ENCODE measurements around the gene ADCY9. TPM values are rescaled to one million over a fixed set of nuclear protein-coding genes. Genes with fewer than 3 reads are reported as not detected.

Gene ADCY9
- total RNA-seq, 1 experiment from 2014 or later = 4.7 TPM

DNA sequence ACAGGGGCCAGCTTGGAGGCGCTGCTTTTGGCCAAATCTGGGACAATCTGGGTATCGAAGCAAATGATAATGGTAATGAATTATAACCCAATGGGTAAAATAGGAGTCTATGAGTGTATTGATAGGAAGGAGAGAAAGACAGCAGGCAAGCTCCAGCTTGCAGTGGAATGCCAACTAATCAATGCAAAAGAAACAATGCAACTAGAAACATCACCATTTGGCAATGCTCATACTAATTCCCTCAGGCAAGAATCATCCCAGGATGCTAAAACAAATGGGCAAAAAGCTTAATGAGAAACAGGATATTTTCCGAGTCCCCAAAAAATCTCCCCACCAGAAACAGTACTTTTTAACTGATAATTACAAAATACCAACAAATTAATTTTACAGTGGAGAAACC lies 64.7 kb downstream of the ADCY9 start:
- H4K20me1 ChIP-seq (ENCODE audit: control insufficient read depth, insufficient read depth, insufficient read length) = no peaks in the 10 kb centered on the region
- H3K18ac ChIP-seq (ENCODE audit: insufficient read length, low read depth, low read length) = no peak overlapping the region
- no peak overlapping the region for H3T11ph ChIP-seq (ENCODE audit: low read length)
- no peak overlapping the region for H3K14ac ChIP-seq (ENCODE audit: insufficient read depth, low read length)
- no peak for DNase-seq
- no peak overlapping the region for H2BK15ac ChIP-seq (ENCODE audit: low read depth, low read length)
- H3K4me1 ChIP-seq (ENCODE audit: insufficient read depth, low read length) = no peaks in the 10 kb centered on the region; the same call in 1 of the 2 replicates
- H3K27ac Mint-ChIP-seq = no peak overlapping the region
- H3K23me2 ChIP-seq (ENCODE audit: insufficient read length, low read depth, low read length, poor library complexity, severe bottlenecking) = no peaks in the 10 kb centered on the region
- H3K4me1 Mint-ChIP-seq = peaks cover 7 to 22% of the 10 kb centered on the region in 2 experiments
- H3K27me3 Mint-ChIP-seq (ENCODE audit: low read depth) = peaks cover 1% of the 10 kb centered on the region; the same call in 1 of the 2 replicates
- WGBS (ENCODE audit: extremely low coverage, insufficient read length, low lambda C conversion rate) = no CpG with 5 or more reads among the region's 3 CpGs
- no peak overlapping the region for H2AFZ ChIP-seq (ENCODE audit: low read length)
- no peak overlapping the region for H4K8ac ChIP-seq (replicated peaks; ENCODE audit: insufficient read length, low read depth, low read length)
- no peak for TF ChIP-seq CTCF (conservative IDR thresholded peaks at IDR 0.05)
- H3K27ac ChIP-seq (ENCODE audit: insufficient read length, low read depth, low read length) = no peak overlapping the region
- no peaks in the 10 kb centered on the region for H3K36me3 Mint-ChIP-seq (ENCODE audit: insufficient read depth in 1 of 3, low read depth in 3 of 3)
- H2BK12ac ChIP-seq (ENCODE audit: insufficient read length, low read depth, low read length) = no peak overlapping the region
- H3K79me2 ChIP-seq (ENCODE audit: insufficient read depth, low read length) = no peaks in the 10 kb centered on the region
- H2BK120ac ChIP-seq (ENCODE audit: low read depth, low read length, poor library complexity, severe bottlenecking) = no peak overlapping the region
- no peak overlapping the region for H3K9ac ChIP-seq (ENCODE audit: extremely low read depth, insufficient read length, low read length)
- H3K79me1 ChIP-seq (ENCODE audit: insufficient read depth, low read depth, low read length, poor library complexity, severe bottlenecking) = no peaks in the 10 kb centered on the region
- no peak overlapping the region for H3K4me3 Mint-ChIP-seq
- H2AK5ac ChIP-seq (ENCODE audit: insufficient read length, low read length) = no peak overlapping the region
- H3K4me2 ChIP-seq (ENCODE audit: insufficient read depth, insufficient read length, low read length) = no peak overlapping the region
- H3K9me3 ChIP-seq (ENCODE audit: control insufficient read depth, low read depth, low read length) = no peaks in the 10 kb centered on the region
- H4K91ac ChIP-seq (ENCODE audit: insufficient read length, low read depth, low read length) = no peak overlapping the region
- H3K23ac ChIP-seq (ENCODE audit: insufficient read length, low read depth, low read length) = no peak overlapping the region
- no peak overlapping the region for H3K56ac ChIP-seq (ENCODE audit: insufficient read length, low read depth, low read length)
- no peak overlapping the region for H4K5ac ChIP-seq (ENCODE audit: insufficient read length, low read depth, low read length)
- H2BK20ac ChIP-seq (ENCODE audit: low read depth, low read length, poor library complexity, severe bottlenecking) = no peak overlapping the region
- H3K4ac ChIP-seq (ENCODE audit: low read depth, low read length) = no peak overlapping the region
- no peaks in the 10 kb centered on the region for H3K27me3 ChIP-seq (ENCODE audit: insufficient read depth, low read length)
- no peak overlapping the region for H2BK5ac ChIP-seq (ENCODE audit: insufficient read length, low read length)
- H3K9me3 Mint-ChIP-seq = no peaks in the 10 kb centered on the region

Measured in H9 (cell line).